GM19463 (cell line): ENCODE data around the gene MGP.

Experiments
- ATAC-seq: cut with Tn5 transposase; IDR thresholded peaks from one replicate; pipeline ENCODE4 v1.9.1; 2021; ENCODE audit warnings: mild to moderate bottlenecking, moderate library complexity; ENCODE audit not compliant: unreplicated experiment

MGP gene

GRCh38 chr12:14903386-14904098 lies 17.9 kb upstream of the MGP start:
- ATAC-seq: no peak

DNA sequence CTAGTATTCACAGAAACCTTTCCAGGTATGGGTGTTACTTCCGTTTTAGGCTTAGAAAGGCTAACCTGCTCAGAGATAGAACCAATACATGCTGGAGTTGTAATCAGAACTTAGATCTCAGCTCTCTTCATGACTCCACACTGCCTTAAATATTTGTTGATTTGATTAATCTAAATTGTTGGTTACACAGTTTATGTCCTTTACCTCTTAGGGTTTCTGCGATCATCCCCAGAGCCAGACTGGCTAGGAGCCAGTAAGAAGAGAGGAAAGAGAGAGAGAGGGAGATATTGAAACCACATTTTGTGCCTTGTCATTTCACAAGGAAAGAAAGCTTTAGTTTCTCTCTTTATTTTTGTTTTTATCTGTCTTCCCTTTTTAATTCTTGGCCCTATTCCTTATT lies 16.8 kb upstream of the MGP start:
- ATAC-seq: no peak

GRCh38 chr12:14901228-14901562 lies 15.5 kb upstream of the MGP start:
- no peak for ATAC-seq

GRCh38 chr12:14900521-14901227 lies 15.0 kb upstream of the MGP start:
- no peak for ATAC-seq

GRCh38 chr12:14896521-14897169 lies 11.0 kb upstream of the MGP start:
- no peak for ATAC-seq

GRCh38 chr12:14893506-14894250 lies 8.0 kb upstream of the MGP start:
- ATAC-seq: no peak

DNA sequence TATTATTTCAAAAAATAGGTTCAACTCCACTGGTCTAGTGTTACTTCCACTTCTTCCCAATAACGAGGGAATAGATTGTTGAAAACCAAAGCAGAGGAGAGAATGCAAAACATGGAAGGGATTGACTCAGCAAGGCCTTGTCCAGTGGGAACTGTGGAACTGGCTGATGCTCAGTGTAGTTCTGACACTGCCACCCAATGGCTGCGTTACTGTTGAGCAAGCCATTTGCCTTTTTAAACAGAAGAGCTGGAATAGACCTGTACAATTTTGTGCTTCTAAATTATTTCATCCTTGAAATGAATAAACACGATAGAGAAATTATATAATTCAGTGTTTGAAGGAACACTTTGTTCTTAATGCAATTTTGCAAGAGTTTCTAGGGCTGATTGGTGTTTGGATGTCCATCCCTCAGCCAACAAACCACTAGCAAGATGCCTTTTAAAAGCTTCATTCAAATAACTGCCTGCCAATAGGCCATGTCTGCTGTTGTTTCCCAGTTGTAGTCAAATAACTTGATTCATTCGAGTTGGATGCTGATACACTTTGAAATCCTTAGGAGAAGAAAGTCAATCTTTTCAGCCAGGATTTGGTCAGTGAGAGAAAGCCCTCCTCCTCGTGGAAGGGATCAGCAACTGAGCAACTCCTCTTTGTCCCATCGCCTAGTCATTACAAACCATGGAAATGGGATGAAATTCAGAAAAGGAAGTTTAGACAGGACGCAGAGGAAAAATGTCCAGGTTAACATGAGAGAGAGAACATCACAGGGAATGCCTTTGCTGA lies 7.3 kb upstream of the MGP start:
- ATAC-seq: no peak

DNA sequence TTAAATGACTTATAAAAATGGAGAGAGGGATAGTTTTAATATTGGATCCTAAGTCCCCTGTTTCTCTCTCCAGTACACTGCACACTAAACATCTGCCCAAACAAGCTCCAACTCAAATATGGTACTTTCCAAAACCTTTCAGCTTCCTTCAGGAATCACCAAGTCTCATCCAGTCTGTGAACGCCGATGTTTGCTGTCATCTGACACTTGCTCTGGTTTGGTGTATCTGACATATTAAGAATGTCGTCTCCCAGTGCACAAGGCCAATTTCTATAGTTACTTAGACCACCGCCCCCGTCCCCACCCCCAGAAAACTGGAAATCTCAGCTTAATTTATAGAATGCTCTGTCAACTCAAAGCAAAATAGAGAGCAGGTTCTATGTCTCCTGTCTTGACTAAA lies 5.0 kb upstream of the MGP start:
- no peak for ATAC-seq

- no peak for ATAC-seq
Measured at GRCh38 chr12:14886271-14886670, 617 bp upstream of the MGP start.

GRCh38 chr12:14884458-14884878 lies 1.2 kb downstream of the MGP start:
- peak; percentile 98 for ATAC-seq

DNA sequence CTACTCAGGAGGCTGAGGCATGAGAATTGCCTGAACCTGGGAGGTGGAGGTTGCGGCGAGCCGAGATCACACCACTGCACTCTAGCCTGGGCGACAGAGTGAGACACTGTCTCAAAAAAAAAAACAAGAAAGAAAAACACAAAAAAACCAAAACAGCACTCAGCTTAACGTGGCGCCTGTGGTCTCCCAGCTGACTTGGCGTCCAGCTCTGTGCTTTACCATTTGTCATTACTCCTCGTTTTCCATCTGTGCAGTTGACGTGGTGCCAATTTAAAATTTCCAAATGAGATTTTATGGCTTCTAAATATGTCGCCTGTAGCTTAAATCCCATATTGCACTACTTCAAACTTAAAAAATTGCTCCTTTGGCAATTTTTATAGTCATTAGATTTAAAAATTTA lies 2.0 kb downstream of the MGP start:
- ATAC-seq: no peak

DNA sequence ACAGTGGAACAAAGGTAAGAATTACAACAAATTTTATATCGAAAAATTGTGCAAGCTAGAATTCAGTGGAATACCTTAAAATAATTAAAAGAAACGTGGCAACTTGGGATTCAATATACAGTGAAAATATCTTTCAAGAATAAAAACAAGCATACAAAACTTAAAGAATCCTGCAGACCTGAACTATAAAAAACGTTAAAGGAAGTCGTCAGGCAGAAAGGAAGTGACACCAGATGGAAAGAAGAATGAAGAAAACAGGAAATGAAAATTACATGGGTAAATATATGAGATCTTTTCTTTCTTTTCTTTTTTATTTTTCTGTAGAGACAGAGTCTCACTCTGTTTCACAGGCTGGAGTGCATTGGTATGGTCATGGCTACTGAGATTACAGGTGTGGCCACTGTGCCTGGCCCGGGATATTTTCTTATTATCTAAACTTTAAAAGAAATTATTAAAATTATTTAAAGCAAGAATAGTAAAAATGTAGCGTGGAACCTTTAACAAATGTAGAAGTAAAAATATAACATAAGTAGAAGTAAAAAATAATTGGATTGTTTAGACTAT lies 4.7 kb downstream of the MGP start:
- ATAC-seq: no peak

GRCh38 chr12:14879222-14879933 lies 6.3 kb downstream of the MGP start:
- ATAC-seq: no peak

DNA sequence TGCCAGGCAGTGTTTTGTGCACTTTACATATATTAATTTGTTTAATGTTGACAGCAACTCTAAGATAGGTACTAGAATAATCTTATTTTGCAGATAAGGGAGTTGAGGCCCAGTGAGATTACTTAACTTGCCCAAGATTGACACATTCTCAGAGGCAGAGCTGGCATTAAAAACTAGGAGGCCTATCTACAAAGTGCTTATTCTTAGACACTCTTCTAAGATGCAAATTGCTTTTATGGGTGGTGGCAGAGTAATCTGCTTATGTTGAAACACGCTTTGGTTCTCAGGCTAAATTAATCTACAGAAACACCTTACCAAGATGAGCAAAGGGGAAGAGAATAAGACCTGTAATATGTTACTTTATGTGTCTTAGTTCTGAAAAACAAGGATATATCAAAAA lies 7.2 kb downstream of the MGP start:
- ATAC-seq: no peak

DNA sequence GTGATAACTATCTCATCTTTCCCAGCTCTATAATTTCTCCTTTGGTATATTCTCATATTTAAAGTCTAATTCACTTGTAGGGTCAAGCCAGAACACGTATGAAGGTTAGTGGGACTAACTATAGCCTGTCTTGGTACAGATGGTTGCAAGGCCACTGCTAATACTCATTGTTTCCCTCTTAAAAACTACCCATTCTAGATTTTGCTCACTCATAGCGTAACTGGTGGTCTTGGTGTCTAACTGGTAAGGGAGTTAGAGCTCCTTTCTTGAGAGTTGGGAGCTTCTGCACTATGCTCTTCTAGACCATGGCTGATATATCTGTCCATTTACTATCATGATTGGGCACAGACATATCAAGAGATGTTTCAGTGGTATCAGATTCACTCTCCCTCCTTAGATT lies 8.8 kb downstream of the MGP start:
- ATAC-seq: no peak

- no peak for ATAC-seq
Measured at GRCh38 chr12:14874882-14875281, 10.8 kb downstream of the MGP start.

DNA sequence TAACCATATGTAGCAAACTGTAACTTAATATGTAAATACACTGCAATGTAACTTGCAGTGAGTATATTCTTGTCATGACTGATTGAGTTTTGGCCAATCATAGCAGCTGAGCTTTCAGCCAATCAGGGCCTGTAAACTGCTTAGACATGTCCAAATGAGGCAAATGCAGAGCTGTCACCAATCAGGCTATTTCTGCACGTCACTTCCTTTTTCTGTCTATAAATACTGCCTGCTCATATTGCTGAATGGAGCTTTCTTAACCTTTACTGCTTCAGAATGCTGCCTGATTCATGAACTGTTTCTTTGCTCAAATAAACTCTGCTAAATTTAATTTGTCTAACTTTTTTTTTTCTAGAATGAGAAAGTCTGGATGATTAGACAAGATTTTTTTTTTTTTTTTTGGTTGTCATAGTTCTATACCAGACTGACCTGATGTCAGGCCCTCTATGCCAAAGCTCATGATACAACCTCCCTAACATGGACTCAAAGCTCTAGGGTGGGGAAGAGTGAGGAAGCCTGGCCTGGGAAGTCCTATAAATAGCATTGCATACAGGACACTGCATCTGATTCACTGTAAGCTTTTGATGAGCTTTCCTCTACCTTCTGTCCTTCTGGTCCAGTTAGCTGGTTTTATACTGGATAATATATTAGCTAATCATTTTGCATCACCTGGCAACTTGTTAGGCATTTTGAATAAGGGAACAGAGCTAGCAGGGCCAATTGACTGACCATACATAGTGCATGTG lies 12.0 kb downstream of the MGP start:
- no peak for ATAC-seq

DNA sequence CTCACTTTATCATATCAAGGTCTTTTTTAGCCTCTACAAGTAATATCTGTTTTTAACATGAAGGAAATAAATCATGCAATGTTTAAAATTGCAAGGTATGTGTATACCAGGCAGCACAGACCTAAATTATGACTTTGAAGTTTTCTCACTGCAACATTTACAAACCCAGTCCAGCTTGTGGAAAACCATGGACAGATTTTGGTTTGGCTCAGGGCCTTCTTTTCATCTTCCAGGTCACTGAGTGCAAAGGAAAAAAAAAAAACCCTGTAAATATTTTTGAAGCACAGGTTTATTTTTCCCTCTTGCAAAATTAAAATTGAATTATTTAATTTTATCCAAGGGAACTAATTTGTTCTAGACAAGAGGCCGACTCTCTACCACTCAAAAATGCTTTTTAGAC lies 13.8 kb downstream of the MGP start:
- ATAC-seq: no peak

DNA sequence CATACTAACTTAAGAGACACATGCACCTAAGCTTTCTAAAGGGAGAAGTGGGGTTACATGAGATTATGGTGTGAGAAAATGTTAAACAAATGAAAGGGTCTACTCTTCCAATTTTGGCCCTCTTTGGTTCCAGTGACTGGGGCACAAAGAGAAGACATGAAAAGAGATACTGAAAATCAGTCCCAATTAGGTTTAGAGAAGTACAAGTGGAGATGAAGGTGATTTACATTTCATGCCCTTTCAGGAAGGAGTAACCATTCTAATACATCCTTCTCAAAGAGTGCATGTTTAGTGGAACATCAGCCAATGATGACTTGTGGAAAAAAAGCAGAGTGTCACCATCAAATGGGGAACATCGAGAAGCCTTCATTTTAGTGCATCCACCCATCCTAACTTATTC lies 14.4 kb downstream of the MGP start:
- ATAC-seq: no peak
